WTC11 (cell line): ENCODE measurements around the gene PRKAG2. TPM values are rescaled to one million over a fixed set of nuclear protein-coding genes. Genes with fewer than 3 reads are reported as not detected.

Experiments
- ATAC-seq: fragments of 200-7000 bp; cut with Tn5 transposase; 2 replicates; pipeline ENCODE4 v1.10.0; 2021; ENCODE audit warnings: mild to moderate bottlenecking, moderate library complexity
- CTCF ChIA-PET: fragments of 300-600 bp; sonication (Branson Sonifier 250); formaldehyde crosslinking; loops from one replicate; lab custom pipeline; 2021; ENCODE audit warnings: antibody characterized with exemption; lab: Charles Lee
- POLR2A ChIA-PET: fragments of 350-600 bp; sonication (Branson Sonifier 250); formaldehyde crosslinking; loops from one replicate; lab custom pipeline; 2021; ENCODE audit warnings: antibody characterized with exemption; lab: Charles Lee
- DNase-seq: peaks from one replicate; pipeline ENCODE4 v3.0.0; 2021; ENCODE audit warnings: low spot score
- H3K27ac Mint-ChIP-seq: 2 replicates; pipeline ENCODE4 v1.8.0; 2021; ENCODE audit warnings: mixed read lengths
- H3K27me3 Mint-ChIP-seq: 2 replicates; pipeline ENCODE4 v1.8.0; 2021; ENCODE audit warnings: low read depth, mild to moderate bottlenecking, moderate library complexity, mixed read lengths
- H3K36me3 Mint-ChIP-seq: 2 replicates; pipeline ENCODE4 v1.8.0; 2021; ENCODE audit warnings: mixed read lengths
- H3K4me1 Mint-ChIP-seq: 2 replicates; pipeline ENCODE4 v1.8.0; 2022; ENCODE audit warnings: mixed read lengths
- H3K4me3 Mint-ChIP-seq: 2 replicates; pipeline ENCODE4 v1.8.0; 2021; ENCODE audit warnings: mild to moderate bottlenecking, moderate library complexity, mixed read lengths
- H3K9me3 Mint-ChIP-seq: 2 replicates; pipeline ENCODE4 v1.8.0; 2021; ENCODE audit warnings: mixed read lengths
- EMX1 ChIP-seq: fragments of 250-450 bp; sonication (Bioruptor Pico); IDR thresholded peaks from 2 replicates; pipeline ENCODE4 v1.8.0; 2021; ENCODE audit warnings: mild to moderate bottlenecking
- GRHL2 ChIP-seq: fragments of 250-450 bp; sonication (Bioruptor Pico); IDR thresholded peaks from 2 replicates; pipeline ENCODE4 v1.8.0; 2022; ENCODE audit warnings: mild to moderate bottlenecking, moderate library complexity; ENCODE audit not compliant: insufficient replicate concordance, severe bottlenecking
- MAX ChIP-seq: sonication (generic); formaldehyde crosslinking; IDR thresholded peaks from 2 replicates; pipeline ENCODE4 v1.8.0; 2022; ENCODE audit warnings: mild to moderate bottlenecking, missing genetic modification reagents
- MLX ChIP-seq: sonication (generic); formaldehyde crosslinking; IDR thresholded peaks from 2 replicates; pipeline ENCODE4 v1.8.1; 2023; ENCODE audit warnings: mild to moderate bottlenecking, missing genetic modification reagents, moderate library complexity
- PRDM15 ChIP-seq: sonication (generic); formaldehyde crosslinking; IDR thresholded peaks from 2 replicates; pipeline ENCODE4 v1.8.0; 2022; ENCODE audit warnings: missing genetic modification reagents
- RELA ChIP-seq: sonication (generic); formaldehyde crosslinking; IDR thresholded peaks from 2 replicates; pipeline ENCODE4 v1.8.1; 2022; ENCODE audit warnings: missing genetic modification reagents, mild to moderate bottlenecking, borderline replicate concordance
- SOX15 ChIP-seq: fragments of 250-450 bp; sonication (Bioruptor Pico); IDR thresholded peaks from 2 replicates; pipeline ENCODE4 v1.9.0; 2021; ENCODE audit warnings: mild to moderate bottlenecking
- TCF7 ChIP-seq: sonication (generic); formaldehyde crosslinking; IDR thresholded peaks from 2 replicates; pipeline ENCODE4 v1.8.0; 2022; ENCODE audit warnings: mild to moderate bottlenecking, low read depth, missing genetic modification reagents, moderate library complexity
- TEAD4 ChIP-seq: sonication (generic); formaldehyde crosslinking; IDR thresholded peaks from 2 replicates; pipeline ENCODE4 v1.8.0; 2022; ENCODE audit warnings: mild to moderate bottlenecking, missing genetic modification reagents
- USF1 ChIP-seq: sonication (generic); formaldehyde crosslinking; IDR thresholded peaks from 2 replicates; pipeline ENCODE4 v1.8.0; 2022; ENCODE audit warnings: mild to moderate bottlenecking, missing genetic modification reagents
- ZNF121 ChIP-seq: sonication (generic); formaldehyde crosslinking; IDR thresholded peaks from 2 replicates; pipeline ENCODE4 v1.8.0; 2023; ENCODE audit warnings: missing genetic modification reagents
- ZNF232 ChIP-seq: sonication (generic); formaldehyde crosslinking; IDR thresholded peaks from 2 replicates; pipeline ENCODE4 v1.8.0; 2022; ENCODE audit warnings: mild to moderate bottlenecking, missing genetic modification reagents
- ZNF317 ChIP-seq: sonication (generic); formaldehyde crosslinking; IDR thresholded peaks from 2 replicates; pipeline ENCODE4 v1.8.1; 2023; ENCODE audit warnings: low read depth, mild to moderate bottlenecking, moderate library complexity, missing genetic modification reagents, borderline replicate concordance
- ZNF396 ChIP-seq: fragments of 250-450 bp; sonication (Bioruptor Pico); IDR thresholded peaks from 2 replicates; pipeline ENCODE4 v1.8.0; 2021; ENCODE audit warnings: mild to moderate bottlenecking, moderate library complexity, borderline replicate concordance
- ZNF532 ChIP-seq: fragments of 250-450 bp; sonication (Bioruptor Pico); IDR thresholded peaks from 2 replicates; pipeline ENCODE4 v1.9.0; 2021; ENCODE audit warnings: mild to moderate bottlenecking, borderline replicate concordance
- total RNA-seq: library from RNA; stranded (reverse); gene quantifications from 3 replicates; pipeline ENCODE4 v1.2.3, GENCODE V29; 2021
- TF ChIP-seq, protein P1 (sequence below): sonication (generic); formaldehyde crosslinking; IDR thresholded peaks from 2 replicates; pipeline ENCODE4 v1.8.1; 2023; ENCODE audit warnings: mild to moderate bottlenecking, moderate library complexity, missing genetic modification reagents
- TF ChIP-seq, protein P2 (sequence below): sonication (generic); formaldehyde crosslinking; IDR thresholded peaks from 2 replicates; pipeline ENCODE4 v1.8.1; 2022; ENCODE audit warnings: missing genetic modification reagents, borderline replicate concordance
- TF ChIP-seq, protein P3 (sequence below): sonication (generic); formaldehyde crosslinking; IDR thresholded peaks from 2 replicates; pipeline ENCODE4 v1.8.0; 2023; ENCODE audit warnings: missing genetic modification reagents, mild to moderate bottlenecking, borderline replicate concordance

PRKAG2 gene
- total RNA-seq, 1 experiment from 2014 or later, result 20.3 TPM

- no peak for TF ChIP-seq RELA (CRISPR knock-in tag)
- TF ChIP-seq TCF7 (CRISPR knock-in tag), result no peak
- no peak for TF ChIP-seq GRHL2 (CRISPR knock-in tag)
- no peak for TF ChIP-seq ZNF232 (CRISPR knock-in tag)
- TF ChIP-seq ZNF317 (CRISPR knock-in tag), result no peak
- TF ChIP-seq, all 79 proteins: peak for 0
Observed at GRCh38 chr7:151697942-151698341, 179.0 kb downstream of the PRKAG2 start (continued).

DNA sequence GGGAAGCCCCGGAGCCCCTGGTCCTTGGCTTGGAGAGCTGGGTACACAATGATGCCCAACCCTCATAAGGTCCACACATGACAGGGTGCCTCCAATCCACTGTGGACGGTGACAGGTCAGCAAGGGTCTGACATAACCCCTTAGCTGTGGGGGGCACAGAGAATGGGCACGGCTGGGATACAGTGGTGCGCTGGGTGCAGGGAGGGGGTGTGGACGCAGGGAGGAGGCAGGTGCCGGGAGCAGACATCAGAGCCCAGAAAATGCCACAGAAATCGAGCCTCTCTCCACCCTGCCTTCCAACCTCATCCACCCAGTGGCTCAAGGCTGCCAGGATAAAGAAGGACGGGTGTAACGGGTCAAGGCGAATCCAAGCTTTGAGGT is 179.4 kb downstream of the PRKAG2 start:
- DNase-seq (no peak), ATAC-seq (no peak)
- no peaks in the 10 kb centered on the region for H3K27me3 Mint-ChIP-seq
- no peak overlapping the region for H3K4me3 Mint-ChIP-seq
- H3K4me1 Mint-ChIP-seq, result peaks cover 28% of the 10 kb centered on the region
- H3K27ac Mint-ChIP-seq, result no peak overlapping the region
- peaks cover 5% of the 10 kb centered on the region; the same call in 1 of the 2 replicates for H3K9me3 Mint-ChIP-seq
- no peaks in the 10 kb centered on the region for H3K36me3 Mint-ChIP-seq
- ChIA-PET CTCF (interaction anchor here (0.6 to 3.3 kb wide), 10 partner anchors 8 to 72 kb away, joined by 3 to 24 read pairs (median 9); no protein-coding TSS in a partner anchor), POLR2A (interaction anchor here (1.1 kb wide), 1 partner anchor 66 kb away, joined by 3 read pairs; no protein-coding TSS in a partner anchor)
- no peak for TF ChIP-seq PRDM15 (CRISPR knock-in tag)
- TF ChIP-seq ZNF396 (CRISPR knock-in tag), result no peak
- no peak for TF ChIP-seq USF1
- TF ChIP-seq ZNF532 (CRISPR knock-in tag), result no peak
- TF ChIP-seq ZNF317 (CRISPR knock-in tag), result no peak
- TF ChIP-seq, protein P1, sequence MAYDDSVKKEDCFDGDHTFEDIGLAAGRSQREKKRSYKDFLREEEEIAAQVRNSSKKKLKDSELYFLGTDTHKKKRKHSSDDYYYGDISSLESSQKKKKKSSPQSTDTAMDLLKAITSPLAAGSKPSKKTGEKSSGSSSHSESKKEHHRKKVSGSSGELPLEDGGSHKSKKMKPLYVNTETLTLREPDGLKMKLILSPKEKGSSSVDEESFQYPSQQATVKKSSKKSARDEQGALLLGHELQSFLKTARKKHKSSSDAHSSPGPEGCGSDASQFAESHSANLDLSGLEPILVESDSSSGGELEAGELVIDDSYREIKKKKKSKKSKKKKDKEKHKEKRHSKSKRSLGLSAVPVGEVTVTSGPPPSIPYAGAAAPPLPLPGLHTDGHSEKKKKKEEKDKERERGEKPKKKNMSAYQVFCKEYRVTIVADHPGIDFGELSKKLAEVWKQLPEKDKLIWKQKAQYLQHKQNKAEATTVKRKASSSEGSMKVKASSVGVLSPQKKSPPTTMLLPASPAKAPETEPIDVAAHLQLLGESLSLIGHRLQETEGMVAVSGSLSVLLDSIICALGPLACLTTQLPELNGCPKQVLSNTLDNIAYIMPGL (CRISPR knock-in tag), result no peak
- TF ChIP-seq, protein P2, sequence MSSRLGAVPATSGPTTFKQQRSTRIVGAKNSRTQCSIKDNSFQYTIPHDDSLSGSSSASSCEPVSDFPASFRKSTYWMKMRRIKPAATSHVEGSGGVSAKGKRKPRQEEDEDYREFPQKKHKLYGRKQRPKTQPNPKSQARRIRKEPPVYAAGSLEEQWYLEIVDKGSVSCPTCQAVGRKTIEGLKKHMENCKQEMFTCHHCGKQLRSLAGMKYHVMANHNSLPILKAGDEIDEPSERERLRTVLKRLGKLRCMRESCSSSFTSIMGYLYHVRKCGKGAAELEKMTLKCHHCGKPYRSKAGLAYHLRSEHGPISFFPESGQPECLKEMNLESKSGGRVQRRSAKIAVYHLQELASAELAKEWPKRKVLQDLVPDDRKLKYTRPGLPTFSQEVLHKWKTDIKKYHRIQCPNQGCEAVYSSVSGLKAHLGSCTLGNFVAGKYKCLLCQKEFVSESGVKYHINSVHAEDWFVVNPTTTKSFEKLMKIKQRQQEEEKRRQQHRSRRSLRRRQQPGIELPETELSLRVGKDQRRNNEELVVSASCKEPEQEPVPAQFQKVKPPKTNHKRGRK, result no peak
- no peak for TF ChIP-seq MAX
- no peak for TF ChIP-seq ZNF121 (CRISPR knock-in tag)
- no peak for TF ChIP-seq SOX15 (CRISPR knock-in tag)
- TF ChIP-seq EMX1 (CRISPR knock-in tag), result no peak
- TF ChIP-seq MLX (CRISPR knock-in tag), result no peak
- TF ChIP-seq, protein P3, sequence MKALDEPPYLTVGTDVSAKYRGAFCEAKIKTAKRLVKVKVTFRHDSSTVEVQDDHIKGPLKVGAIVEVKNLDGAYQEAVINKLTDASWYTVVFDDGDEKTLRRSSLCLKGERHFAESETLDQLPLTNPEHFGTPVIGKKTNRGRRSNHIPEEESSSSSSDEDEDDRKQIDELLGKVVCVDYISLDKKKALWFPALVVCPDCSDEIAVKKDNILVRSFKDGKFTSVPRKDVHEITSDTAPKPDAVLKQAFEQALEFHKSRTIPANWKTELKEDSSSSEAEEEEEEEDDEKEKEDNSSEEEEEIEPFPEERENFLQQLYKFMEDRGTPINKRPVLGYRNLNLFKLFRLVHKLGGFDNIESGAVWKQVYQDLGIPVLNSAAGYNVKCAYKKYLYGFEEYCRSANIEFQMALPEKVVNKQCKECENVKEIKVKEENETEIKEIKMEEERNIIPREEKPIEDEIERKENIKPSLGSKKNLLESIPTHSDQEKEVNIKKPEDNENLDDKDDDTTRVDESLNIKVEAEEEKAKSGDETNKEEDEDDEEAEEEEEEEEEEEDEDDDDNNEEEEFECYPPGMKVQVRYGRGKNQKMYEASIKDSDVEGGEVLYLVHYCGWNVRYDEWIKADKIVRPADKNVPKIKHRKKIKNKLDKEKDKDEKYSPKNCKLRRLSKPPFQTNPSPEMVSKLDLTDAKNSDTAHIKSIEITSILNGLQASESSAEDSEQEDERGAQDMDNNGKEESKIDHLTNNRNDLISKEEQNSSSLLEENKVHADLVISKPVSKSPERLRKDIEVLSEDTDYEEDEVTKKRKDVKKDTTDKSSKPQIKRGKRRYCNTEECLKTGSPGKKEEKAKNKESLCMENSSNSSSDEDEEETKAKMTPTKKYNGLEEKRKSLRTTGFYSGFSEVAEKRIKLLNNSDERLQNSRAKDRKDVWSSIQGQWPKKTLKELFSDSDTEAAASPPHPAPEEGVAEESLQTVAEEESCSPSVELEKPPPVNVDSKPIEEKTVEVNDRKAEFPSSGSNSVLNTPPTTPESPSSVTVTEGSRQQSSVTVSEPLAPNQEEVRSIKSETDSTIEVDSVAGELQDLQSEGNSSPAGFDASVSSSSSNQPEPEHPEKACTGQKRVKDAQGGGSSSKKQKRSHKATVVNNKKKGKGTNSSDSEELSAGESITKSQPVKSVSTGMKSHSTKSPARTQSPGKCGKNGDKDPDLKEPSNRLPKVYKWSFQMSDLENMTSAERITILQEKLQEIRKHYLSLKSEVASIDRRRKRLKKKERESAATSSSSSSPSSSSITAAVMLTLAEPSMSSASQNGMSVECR (CRISPR knock-in tag), result no peak
- TF ChIP-seq TEAD4, result no peak
